Tibial nerve (tissue), 4 donors: ENCODE measurements around the gene SPTAN1. TPM values are rescaled to one million over a fixed set of nuclear protein-coding genes. Genes with fewer than 3 reads are reported as not detected.

ENCODE experiments used
- DNase-seq, 2 donors: peaks; one replicate each; pipeline ENCODE4 v3.0.0-alpha.2; 2019; ENCODE audit warnings: low spot score in 2 of 2
- H3K27ac ChIP-seq, 4 donors: fragments of 200-600 bp; sonication (generic) in 3 of 4; one replicate each; pipeline ENCODE4 v1.5.1; 2017 to 2019; ENCODE audit warnings: mild to moderate bottlenecking in 1 of 4
- H3K27me3 ChIP-seq, 2 donors: fragments of 200-600 bp; sonication (generic) in 1 of 2; one replicate each; pipeline versions ENCODE4 v1.5.1 to v1.6.0; 2017 to 2019
- H3K36me3 ChIP-seq, 3 donors: fragments of 200-600 bp; sonication (generic); one replicate each; pipeline ENCODE4 v1.5.1; 2018 to 2019
- H3K4me1 ChIP-seq, 4 donors: fragments of 200-600 bp; sonication (generic) in 3 of 4; one replicate each; pipeline ENCODE4 v1.5.1; 2017 to 2019
- H3K4me3 ChIP-seq, 4 donors: fragments of 200-600 bp; sonication (generic) in 3 of 4; one replicate each; pipeline ENCODE4 v1.5.1; 2017 to 2019; ENCODE audit warnings: mild to moderate bottlenecking in 1 of 4, moderate library complexity in 1 of 4
- H3K9me3 ChIP-seq, 4 donors: fragments of 200-600 bp; sonication (generic) in 3 of 4; one replicate each; pipeline ENCODE4 v1.5.1; 2017 to 2019
- EP300 ChIP-seq, 2 donors: sonication (generic); formaldehyde crosslinking; IDR thresholded peaks; one replicate each; pipeline ENCODE4 v1.6.1; 2017; ENCODE audit warnings: antibody characterized with exemption in 2 of 2, mild to moderate bottlenecking in 1 of 2
- POLR2A ChIP-seq, 2 donors: fragments of 450-650 bp; IDR thresholded peaks; one replicate each; pipeline ENCODE4 v1.6.1; 2017; ENCODE audit warnings: antibody characterized with exemption in 2 of 2, mild to moderate bottlenecking in 2 of 2, moderate library complexity in 2 of 2
- WGBS, 2 donors: methylation state at CpG; one replicate each; pipeline ENCODE4 v1.1.5; 2018; 5-methylcytosine and 5-hydroxymethylcytosine counted together
- total RNA-seq, 4 donors: library from RNA; depleted of rRNA; stranded (reverse); fragments of >200 nt; gene quantifications; one replicate each; pipeline ENCODE4 v1.1.0, GENCODE V29; 2016
- TF ChIP-seq, protein P1 (sequence below), 5 experiments: fragments of 200-600 bp in 3 of 5; fragments of 450-650 bp in 2 of 5; sonication (generic) in 3 of 5; IDR thresholded peaks; one replicate each; pipeline ENCODE4 v1.5.1; 2016 to 2019; ENCODE audit warnings: antibody characterized with exemption in 5 of 5, mild to moderate bottlenecking in 3 of 5, moderate library complexity in 2 of 5

The SPTAN1 gene
- total RNA-seq, 4 donors from 2014 or later = 491 to 540 (median 508) TPM

DNA sequence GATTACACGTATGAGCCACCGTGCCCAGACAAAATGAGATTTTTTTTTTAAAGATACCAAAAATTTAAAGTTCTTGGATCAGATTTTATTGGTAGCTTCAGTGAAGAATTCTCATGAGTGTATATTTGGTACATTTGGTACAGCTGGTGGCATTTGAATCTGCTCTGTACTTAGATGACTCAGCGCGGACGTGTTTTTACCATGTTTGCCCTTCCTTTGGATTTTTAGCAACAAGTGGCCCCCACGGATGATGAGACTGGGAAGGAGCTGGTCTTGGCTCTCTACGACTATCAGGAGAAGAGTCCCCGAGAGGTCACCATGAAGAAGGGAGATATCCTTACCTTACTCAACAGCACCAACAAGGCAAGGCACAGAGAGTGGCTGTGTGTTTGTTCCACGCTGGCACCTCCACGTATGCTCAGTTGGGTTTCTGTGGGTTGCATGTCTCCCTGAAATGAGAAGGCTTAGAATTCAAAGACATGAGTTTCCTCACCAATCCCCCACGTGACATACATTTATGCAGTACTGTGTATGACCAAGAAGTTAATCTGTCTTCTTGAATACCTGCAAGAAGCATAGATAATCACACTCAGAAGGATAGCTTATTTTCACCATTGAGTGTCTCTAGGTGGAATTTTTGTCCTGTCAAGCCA lies 36.3 kb downstream of the SPTAN1 start:
- no peaks in the 10 kb centered on the region for H3K27me3 ChIP-seq
- no peak overlapping the region for H3K27ac ChIP-seq
- H3K9me3 ChIP-seq = no peaks in the 10 kb centered on the region
- TF ChIP-seq, protein P1, sequence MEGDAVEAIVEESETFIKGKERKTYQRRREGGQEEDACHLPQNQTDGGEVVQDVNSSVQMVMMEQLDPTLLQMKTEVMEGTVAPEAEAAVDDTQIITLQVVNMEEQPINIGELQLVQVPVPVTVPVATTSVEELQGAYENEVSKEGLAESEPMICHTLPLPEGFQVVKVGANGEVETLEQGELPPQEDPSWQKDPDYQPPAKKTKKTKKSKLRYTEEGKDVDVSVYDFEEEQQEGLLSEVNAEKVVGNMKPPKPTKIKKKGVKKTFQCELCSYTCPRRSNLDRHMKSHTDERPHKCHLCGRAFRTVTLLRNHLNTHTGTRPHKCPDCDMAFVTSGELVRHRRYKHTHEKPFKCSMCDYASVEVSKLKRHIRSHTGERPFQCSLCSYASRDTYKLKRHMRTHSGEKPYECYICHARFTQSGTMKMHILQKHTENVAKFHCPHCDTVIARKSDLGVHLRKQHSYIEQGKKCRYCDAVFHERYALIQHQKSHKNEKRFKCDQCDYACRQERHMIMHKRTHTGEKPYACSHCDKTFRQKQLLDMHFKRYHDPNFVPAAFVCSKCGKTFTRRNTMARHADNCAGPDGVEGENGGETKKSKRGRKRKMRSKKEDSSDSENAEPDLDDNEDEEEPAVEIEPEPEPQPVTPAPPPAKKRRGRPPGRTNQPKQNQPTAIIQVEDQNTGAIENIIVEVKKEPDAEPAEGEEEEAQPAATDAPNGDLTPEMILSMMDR (IDR thresholded peaks at IDR 0.05) = no peak
- TF ChIP-seq EP300 (IDR thresholded peaks at IDR 0.05) (no peak), POLR2A (IDR thresholded peaks at IDR 0.05) (no peak)
- no peak overlapping the region for H3K4me3 ChIP-seq
- WGBS, 2 donors = 88 to 90% methylated on average over 11 of the region's 11 CpGs
- no peaks in the 10 kb centered on the region for H3K4me1 ChIP-seq
- DNase-seq = no peak
- H3K36me3 ChIP-seq = peaks cover 0 to 100% (median 49%) of the 10 kb centered on the region in 3 donors

DNA sequence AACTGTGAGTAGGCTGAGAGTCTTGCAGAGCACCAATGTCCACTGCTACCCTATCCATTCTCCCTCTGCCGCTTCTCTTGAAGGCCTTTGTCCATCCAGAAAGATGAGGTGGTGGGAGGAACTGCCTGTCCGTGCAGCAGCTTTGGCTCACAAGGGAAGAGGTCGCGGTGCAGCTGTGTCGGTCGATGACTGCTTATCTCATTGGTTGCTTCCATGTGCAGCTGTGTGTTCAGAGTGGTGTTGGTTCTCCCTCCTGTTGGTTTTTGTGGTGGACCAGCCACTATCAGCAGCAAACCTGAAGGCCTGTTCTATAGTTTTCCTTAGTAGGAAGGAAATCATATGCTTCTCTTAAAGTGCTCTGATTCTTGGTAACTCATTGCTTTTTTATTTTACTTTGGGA lies 40.7 kb downstream of the SPTAN1 start:
- no peaks in the 10 kb centered on the region for H3K27me3 ChIP-seq
- WGBS, 2 donors = 72 to 74% methylated on average over 6 of the region's 6 CpGs
- no peaks in the 10 kb centered on the region for H3K4me1 ChIP-seq
- H3K27ac ChIP-seq = no peak overlapping the region
- no peak for DNase-seq
- H3K4me3 ChIP-seq = no peak overlapping the region
- H3K36me3 ChIP-seq = peaks cover 0 to 100% (median 39%) of the 10 kb centered on the region in 3 donors
- TF ChIP-seq, protein P1 (IDR thresholded peaks at IDR 0.05) = no peak
- no peak for TF ChIP-seq POLR2A (IDR thresholded peaks at IDR 0.05)
- TF ChIP-seq EP300 (IDR thresholded peaks at IDR 0.05) = no peak
- no peaks in the 10 kb centered on the region for H3K9me3 ChIP-seq

DNA sequence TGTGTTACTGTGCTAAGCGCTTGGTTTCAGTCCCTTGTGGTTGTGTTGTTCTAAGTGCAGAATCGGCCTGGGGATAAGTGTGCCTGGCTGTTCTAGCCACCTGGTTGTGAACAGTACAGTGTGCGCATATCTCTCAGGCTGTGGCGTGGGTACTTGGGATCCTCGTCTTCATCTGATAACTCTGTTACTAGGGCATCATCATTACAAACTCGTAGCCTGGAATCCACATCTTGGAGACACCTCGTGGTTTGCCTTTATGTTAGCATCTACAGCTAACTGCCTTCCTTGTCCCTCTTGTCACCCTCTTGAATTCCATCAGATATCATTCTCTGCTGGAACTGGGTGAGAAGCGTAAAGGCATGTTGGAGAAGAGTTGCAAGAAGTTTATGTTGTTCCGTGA lies 41.5 kb downstream of the SPTAN1 start:
- Histone ChIP-seq H3K9me3 (no peaks in the 10 kb centered on the region), H3K36me3 (peaks cover 0 to 100% (median 37%) of the 10 kb centered on the region in 3 donors), H3K4me1 (no peaks in the 10 kb centered on the region), H3K27ac (no peak overlapping the region), H3K4me3 (no peak overlapping the region), H3K27me3 (no peaks in the 10 kb centered on the region)
- WGBS, 2 donors = 92% methylated on average over 9 of the region's 9 CpGs
- no peak for TF ChIP-seq EP300 (IDR thresholded peaks at IDR 0.05)
- TF ChIP-seq, protein P1 (IDR thresholded peaks at IDR 0.05) = no peak
- no peak for TF ChIP-seq POLR2A (IDR thresholded peaks at IDR 0.05)
- no peak for DNase-seq

DNA sequence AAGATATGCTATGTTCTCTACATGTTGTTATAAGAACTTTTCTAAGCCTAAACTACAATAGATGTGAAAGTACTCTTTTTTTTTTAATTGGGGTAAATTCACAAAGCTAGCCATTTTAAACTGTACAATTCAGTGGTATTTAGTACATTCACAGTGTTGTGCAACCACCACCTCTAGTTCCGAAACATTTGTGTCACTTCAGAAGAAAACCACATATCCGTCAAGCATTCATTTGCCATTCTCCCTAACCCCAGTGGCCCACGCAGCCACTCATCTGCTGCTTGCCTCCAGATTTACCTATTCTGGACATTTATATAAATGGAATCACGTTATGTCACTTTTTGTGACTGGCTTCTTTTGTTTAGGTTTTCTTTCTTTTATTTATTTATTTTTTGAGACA lies 43.1 kb downstream of the SPTAN1 start:
- WGBS, 2 donors = 86 to 89% methylated on average over 4 of the region's 4 CpGs
- Histone ChIP-seq H3K9me3 (no peaks in the 10 kb centered on the region), H3K27me3 (no peaks in the 10 kb centered on the region), H3K27ac (no peak overlapping the region), H3K4me1 (no peaks in the 10 kb centered on the region), H3K36me3 (peaks cover 0 to 100% (median 37%) of the 10 kb centered on the region in 3 donors), H3K4me3 (no peak overlapping the region)
- DNase-seq = no peak
- TF ChIP-seq POLR2A (IDR thresholded peaks at IDR 0.05) (no peak), EP300 (IDR thresholded peaks at IDR 0.05) (no peak)
- TF ChIP-seq, protein P1 (IDR thresholded peaks at IDR 0.05) = no peak

DNA sequence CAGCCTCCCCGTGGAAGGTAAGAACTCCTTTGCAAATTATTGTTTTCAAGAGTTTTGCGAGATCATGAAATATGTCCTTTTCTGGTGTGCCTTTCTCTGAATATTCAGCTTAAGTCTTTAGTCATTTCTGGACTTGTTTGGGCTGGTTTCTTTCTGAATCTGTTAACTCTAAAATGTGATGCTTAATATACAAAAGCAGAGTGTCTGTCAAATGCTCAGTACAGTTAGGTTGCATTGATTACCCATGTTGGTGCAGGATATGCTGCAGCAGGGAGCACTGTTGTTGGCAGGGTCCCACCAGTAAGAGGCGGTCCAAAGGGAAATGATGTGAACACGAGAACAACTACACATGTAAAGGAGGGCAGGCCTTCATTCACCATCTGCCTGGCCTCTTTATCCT lies 47.7 kb downstream of the SPTAN1 start:
- H3K27me3 ChIP-seq = no peaks in the 10 kb centered on the region
- 78 to 80% methylated on average over 4 of the region's 4 CpGs for WGBS, 2 donors
- H3K4me1 ChIP-seq = no peaks in the 10 kb centered on the region
- TF ChIP-seq EP300 (IDR thresholded peaks at IDR 0.05) (no peak), POLR2A (IDR thresholded peaks at IDR 0.05) (no peak)
- TF ChIP-seq, protein P1 (IDR thresholded peaks at IDR 0.05) = no peak
- no peak for DNase-seq
- H3K36me3 ChIP-seq = peaks cover 0 to 100% (median 30%) of the 10 kb centered on the region in 3 donors
- no peaks in the 10 kb centered on the region for H3K9me3 ChIP-seq
- H3K4me3 ChIP-seq = no peak overlapping the region
- no peak overlapping the region for H3K27ac ChIP-seq
